ENCODE measurements around the gene C10orf143. TPM values are rescaled to one million over a fixed set of nuclear protein-coding genes. Genes with fewer than 3 reads are reported as not detected.

The C10orf143 gene
- total RNA-seq, 1 donor from 2014 or later: 0.11 TPM

- no peaks in the 10 kb centered on the region for H3K27me3 ChIP-seq
- no peak overlapping the region for H3K4me3 ChIP-seq
- no peak for DNase-seq (ENCODE audit: low spot score in 2 of 2)
- H3K9me3 ChIP-seq: no peaks in the 10 kb centered on the region
- no peaks in the 10 kb centered on the region for H3K4me1 ChIP-seq
- no peaks in the 10 kb centered on the region for H3K36me3 ChIP-seq
- intact Hi-C loops (cut with DNase I): no loop called here
- H3K27ac ChIP-seq: no peak overlapping the region
- no peak for TF ChIP-seq CTCF (IDR thresholded peaks at IDR 0.05)
Observed at GRCh38 chr10:130015075-130015695, 95.4 kb downstream of the C10orf143 start.

- Histone ChIP-seq H3K27me3 (no peaks in the 10 kb centered on the region), H3K9me3 (no peaks in the 10 kb centered on the region), H3K4me1 (no peaks in the 10 kb centered on the region), H3K4me3 (no peak overlapping the region), H3K36me3 (no peaks in the 10 kb centered on the region), H3K27ac (no peak overlapping the region)
- no peak for TF ChIP-seq CTCF (IDR thresholded peaks at IDR 0.05)
- intact Hi-C loops (cut with DNase I): no loop called here
- no peak for DNase-seq (ENCODE audit: low spot score in 2 of 2)
Observed at GRCh38 chr10:130014263-130015074, 96.2 kb downstream of the C10orf143 start.

Other genes starting within 250 kb of the C10orf143 start
- gene EBF3, start 146.6 kb downstream of the C10orf143 start, total RNA-seq: 20.2 TPM
- 30.7 TPM for gene GLRX3, start 25.6 kb upstream of the C10orf143 start, total RNA-seq

All from ascending aorta (tissue), 2 donors.